HG03139 (cell line): ENCODE data around the gene CCL8.

Experiments used
- ATAC-seq: cut with Tn5 transposase; IDR thresholded peaks from one replicate; pipeline ENCODE4 v1.9.1; 2021; ENCODE audit not compliant: unreplicated experiment

Gene CCL8

GRCh38 chr17:34366529-34367107 is 47.4 kb downstream of the CCL8 start:
- no peak for ATAC-seq

DNA sequence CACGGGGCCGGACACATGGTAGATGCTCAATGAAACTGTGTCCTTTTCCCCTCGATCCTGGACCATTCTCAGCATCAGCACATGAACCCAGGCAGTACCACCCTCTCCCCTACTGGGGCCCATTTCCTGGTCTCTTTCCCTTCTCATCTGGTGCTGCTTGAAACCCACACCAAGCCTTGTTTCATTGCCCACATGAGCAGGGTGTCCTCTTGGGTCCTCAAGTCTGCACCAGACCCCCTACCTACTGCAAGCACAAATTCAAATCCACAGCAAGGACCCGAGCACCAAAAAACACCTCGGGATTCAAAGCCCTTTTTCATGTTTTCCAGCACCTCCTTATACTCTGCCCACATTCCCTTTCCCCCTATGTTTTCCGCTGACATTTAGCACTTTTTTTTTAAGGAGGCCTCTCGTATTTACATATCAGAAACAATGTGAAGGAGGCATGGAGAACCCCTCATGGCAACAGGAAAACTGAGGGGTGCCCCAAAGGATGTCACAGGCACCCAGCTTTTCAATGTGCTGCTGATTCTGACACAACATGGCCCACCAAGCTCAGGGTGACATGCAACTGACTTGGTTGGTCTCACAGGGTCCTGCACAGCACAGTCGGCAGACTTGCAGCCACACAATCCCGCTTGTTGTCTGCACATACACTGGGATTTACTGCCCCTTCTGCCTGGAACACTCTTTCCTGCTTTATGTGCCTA is 48.4 kb downstream of the CCL8 start:
- no peak for ATAC-seq

- ATAC-seq: no peak
Observed at GRCh38 chr17:34368196-34368945, 49.1 kb downstream of the CCL8 start.

GRCh38 chr17:34368946-34369500 is 49.8 kb downstream of the CCL8 start:
- ATAC-seq: no peak

DNA sequence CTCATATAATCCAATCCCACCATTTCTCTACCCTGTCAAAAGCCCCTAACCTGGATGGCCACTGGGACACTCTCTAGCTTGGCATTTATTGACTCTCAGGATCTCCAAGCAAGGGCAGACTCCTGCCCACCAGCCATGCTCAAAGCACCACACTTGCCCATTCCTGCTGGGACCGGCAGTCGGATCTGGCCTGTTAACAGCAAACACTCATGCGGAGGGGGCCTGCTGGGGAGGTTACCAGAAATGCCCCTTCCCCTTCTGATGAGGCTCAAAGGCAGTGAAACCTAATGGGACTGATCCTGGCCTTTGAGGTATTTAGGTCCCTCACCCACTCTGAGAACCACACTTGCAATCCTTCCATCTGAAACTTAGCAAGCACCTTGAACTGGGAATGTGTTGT is 50.3 kb downstream of the CCL8 start:
- no peak for ATAC-seq

GRCh38 chr17:34370376-34370996 is 51.3 kb downstream of the CCL8 start:
- no peak for ATAC-seq

DNA sequence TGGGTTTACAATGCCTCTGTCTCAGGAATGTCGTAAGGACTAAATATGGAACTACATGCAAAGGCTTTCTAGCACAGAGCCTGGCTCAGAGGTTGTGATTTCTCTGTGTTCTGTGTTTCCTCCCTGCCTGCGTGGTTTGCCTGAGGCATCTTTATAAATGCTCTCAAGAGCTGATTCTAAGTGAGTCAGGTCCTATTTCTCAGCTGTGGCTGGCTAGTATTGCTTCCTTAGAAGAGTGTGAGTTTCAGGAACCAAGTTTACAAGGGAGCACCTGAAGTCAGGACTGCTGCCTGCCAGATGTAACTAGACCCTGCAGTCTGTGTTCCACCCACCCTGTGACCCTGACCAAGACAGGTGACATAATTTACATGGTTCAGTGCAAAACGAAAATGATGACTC is 51.8 kb downstream of the CCL8 start:
- ATAC-seq: no peak
